ENCODE measurements around the gene ZNF48. TPM values are rescaled to one million over a fixed set of nuclear protein-coding genes. Genes with fewer than 3 reads are reported as not detected.

ZNF48 gene
- total RNA-seq, 2 donors from 2014 or later = 10.9 to 11.1 TPM

DNA sequence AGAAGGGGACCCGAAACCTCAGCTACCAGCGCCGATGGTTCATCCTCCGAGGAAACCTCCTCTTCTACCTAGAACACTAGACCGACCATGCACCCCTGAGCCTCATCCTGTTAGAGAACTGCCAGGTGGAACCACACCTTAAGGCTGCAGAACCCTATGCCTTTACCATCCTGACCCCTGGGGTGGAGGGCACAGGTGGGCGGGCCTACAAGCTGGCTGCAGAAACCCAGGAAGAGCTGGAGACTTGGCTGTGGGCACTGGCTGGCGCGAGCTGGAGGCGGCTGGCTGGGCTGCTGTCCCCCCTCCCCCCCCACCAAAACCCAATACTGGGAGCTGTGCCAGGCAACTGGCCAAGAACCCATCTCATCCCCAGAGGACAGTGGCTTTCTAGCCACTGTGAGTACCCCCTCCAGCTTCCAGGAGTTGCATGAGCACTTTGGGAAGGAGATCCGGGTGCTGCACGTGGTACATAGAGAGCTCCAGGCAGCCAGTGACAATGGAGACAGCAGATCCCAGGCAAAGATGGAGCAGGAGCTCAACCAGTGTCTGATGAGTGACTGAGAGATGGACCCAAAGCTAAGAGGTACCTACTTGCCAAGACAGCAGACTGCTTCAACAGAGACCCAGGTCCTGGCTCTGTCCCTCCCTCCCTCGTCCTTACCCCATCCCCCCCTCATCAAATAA lies 38.7 kb upstream of the ZNF48 start:
- TF ChIP-seq, protein P1, sequence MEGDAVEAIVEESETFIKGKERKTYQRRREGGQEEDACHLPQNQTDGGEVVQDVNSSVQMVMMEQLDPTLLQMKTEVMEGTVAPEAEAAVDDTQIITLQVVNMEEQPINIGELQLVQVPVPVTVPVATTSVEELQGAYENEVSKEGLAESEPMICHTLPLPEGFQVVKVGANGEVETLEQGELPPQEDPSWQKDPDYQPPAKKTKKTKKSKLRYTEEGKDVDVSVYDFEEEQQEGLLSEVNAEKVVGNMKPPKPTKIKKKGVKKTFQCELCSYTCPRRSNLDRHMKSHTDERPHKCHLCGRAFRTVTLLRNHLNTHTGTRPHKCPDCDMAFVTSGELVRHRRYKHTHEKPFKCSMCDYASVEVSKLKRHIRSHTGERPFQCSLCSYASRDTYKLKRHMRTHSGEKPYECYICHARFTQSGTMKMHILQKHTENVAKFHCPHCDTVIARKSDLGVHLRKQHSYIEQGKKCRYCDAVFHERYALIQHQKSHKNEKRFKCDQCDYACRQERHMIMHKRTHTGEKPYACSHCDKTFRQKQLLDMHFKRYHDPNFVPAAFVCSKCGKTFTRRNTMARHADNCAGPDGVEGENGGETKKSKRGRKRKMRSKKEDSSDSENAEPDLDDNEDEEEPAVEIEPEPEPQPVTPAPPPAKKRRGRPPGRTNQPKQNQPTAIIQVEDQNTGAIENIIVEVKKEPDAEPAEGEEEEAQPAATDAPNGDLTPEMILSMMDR (IDR thresholded peaks at IDR 0.05) = no peak
- Histone ChIP-seq H3K4me1 (ENCODE audit: control insufficient read depth in 1 of 2, low read depth in 2 of 2) (peaks cover 28 to 45% of the 10 kb centered on the region in 2 donors), H3K4me3 (peak overlapping the region; percentile 98), H3K36me3 (peaks cover 39% of the 10 kb centered on the region), H3K27ac (peak overlapping the region; percentile 88 to 95), H3K9me3 (no peaks in the 10 kb centered on the region), H3K27me3 (replicated peaks; ENCODE audit: insufficient read depth) (no peaks in the 10 kb centered on the region)
- no peak for DNase-seq (ENCODE audit: low spot score)
- ATAC-seq (ENCODE audit: insufficient number of reproducible peaks, low FRiP score, low read depth) = no peak

DNA sequence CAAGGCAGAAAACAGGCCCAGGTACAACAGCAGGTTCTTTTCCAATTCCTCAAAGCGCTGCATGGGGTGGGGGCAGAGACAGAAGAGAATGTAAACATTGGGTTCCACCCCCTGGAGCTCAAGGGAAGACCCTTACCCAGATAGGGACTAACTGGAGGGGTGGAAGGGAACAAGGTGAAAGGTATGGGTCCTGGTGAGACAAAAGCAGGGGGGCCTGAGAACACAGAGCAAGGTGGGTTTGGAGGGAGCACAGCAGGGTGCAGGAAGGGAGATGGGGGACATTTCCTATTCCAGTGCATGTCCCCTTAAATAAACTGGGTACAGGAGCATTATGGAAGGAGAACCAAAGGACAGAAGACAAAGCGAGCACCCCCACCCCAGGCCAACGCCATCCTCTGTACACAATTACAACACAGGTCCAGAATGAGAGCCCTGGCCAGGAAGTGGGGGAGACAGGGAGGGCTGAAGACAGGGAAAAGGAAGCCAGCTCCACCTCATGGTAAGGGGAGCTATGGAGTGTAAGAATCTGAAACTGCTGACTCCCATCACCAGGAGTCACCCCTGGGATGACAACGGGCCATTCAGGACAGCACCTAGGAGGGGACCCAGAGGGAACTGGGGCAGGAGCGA lies 38.0 kb upstream of the ZNF48 start:
- Histone ChIP-seq H3K36me3 (peaks cover 37% of the 10 kb centered on the region), H3K4me3 (no peak overlapping the region), H3K4me1 (ENCODE audit: control insufficient read depth in 1 of 2, low read depth in 2 of 2) (peaks cover 24 to 39% of the 10 kb centered on the region in 2 donors), H3K9me3 (no peaks in the 10 kb centered on the region), H3K27ac (peak overlapping the region in 1 of 2 donors; percentile 95), H3K27me3 (replicated peaks; ENCODE audit: insufficient read depth) (no peaks in the 10 kb centered on the region)
- DNase-seq (ENCODE audit: low spot score) (no peak), ATAC-seq (ENCODE audit: insufficient number of reproducible peaks, low FRiP score, low read depth) (no peak)
- TF ChIP-seq, protein P1 (IDR thresholded peaks at IDR 0.05) = no peak

GRCh38 chr16:30357715-30358576 lies 37.3 kb upstream of the ZNF48 start:
- no peaks in the 10 kb centered on the region for H3K9me3 ChIP-seq
- TF ChIP-seq, protein P1 (IDR thresholded peaks at IDR 0.05) = no peak
- no peak overlapping the region for H3K4me3 ChIP-seq
- ATAC-seq (ENCODE audit: insufficient number of reproducible peaks, low FRiP score, low read depth) (no peak), DNase-seq (ENCODE audit: low spot score) (no peak)
- no peak overlapping the region for H3K27ac ChIP-seq
- peaks cover 37% of the 10 kb centered on the region for H3K36me3 ChIP-seq
- H3K4me1 ChIP-seq (ENCODE audit: control insufficient read depth in 1 of 2, low read depth in 2 of 2) = peaks cover 18 to 31% of the 10 kb centered on the region in 2 donors
- no peaks in the 10 kb centered on the region for H3K27me3 ChIP-seq (replicated peaks; ENCODE audit: insufficient read depth)

DNA sequence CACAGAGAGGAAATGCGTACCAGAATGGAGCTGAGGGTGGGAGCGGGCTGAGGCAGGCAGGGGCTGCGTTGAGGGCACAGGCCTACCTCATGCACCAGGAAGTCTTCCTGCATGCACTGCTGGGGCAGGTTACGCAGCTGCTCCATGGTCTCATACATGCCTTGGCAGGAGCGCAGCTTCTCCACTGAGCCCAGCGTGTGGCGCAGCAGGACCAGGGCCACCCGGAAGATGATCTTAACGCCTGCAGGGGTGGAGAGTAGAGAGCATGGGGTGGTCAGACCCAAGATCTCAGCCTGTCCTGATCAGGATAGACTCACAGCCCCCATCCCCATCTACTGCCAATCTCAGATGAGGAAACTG lies 36.7 kb upstream of the ZNF48 start:
- Histone ChIP-seq H3K27me3 (replicated peaks; ENCODE audit: insufficient read depth) (no peaks in the 10 kb centered on the region), H3K4me3 (no peak overlapping the region), H3K36me3 (peaks cover 35% of the 10 kb centered on the region), H3K9me3 (no peaks in the 10 kb centered on the region), H3K4me1 (ENCODE audit: control insufficient read depth in 1 of 2, low read depth in 2 of 2) (peaks cover 18 to 25% of the 10 kb centered on the region in 2 donors), H3K27ac (no peak overlapping the region)
- TF ChIP-seq, protein P1 (IDR thresholded peaks at IDR 0.05) = no peak
- DNase-seq (ENCODE audit: low spot score) (no peak), ATAC-seq (ENCODE audit: insufficient number of reproducible peaks, low FRiP score, low read depth) (no peak)
